H9 (cell line): ENCODE data around the gene APOL2. TPM values are rescaled to one million over a fixed set of nuclear protein-coding genes. Genes with fewer than 3 reads are reported as not detected.

Experiments
- DNase-seq: peaks from one replicate; pipeline ENCODE4 v3.0.0-alpha.2; 2017
- H2AFZ ChIP-seq: one replicate; pipeline ENCODE4 v1.6.1; 2013; ENCODE audit warnings: mild to moderate bottlenecking, low read length, control low read depth, moderate library complexity
- H2AK5ac ChIP-seq: 2 replicates; pipeline ENCODE4 v1.6.1; 2013; ENCODE audit warnings: low read length, control low read depth, mixed read lengths; ENCODE audit not compliant: insufficient read length
- H2BK120ac ChIP-seq: one replicate; pipeline ENCODE4 v1.6.1; 2013; ENCODE audit warnings: low read depth, mild to moderate bottlenecking, low read length, control low read depth, inconsistent platforms; ENCODE audit not compliant: poor library complexity, severe bottlenecking
- H2BK12ac ChIP-seq: 2 replicates; pipeline ENCODE4 v1.6.1; 2013; ENCODE audit warnings: low read length, control low read depth, mixed read lengths, low read depth; ENCODE audit not compliant: insufficient read length
- H2BK15ac ChIP-seq: 2 replicates; pipeline ENCODE4 v1.6.1; 2013; ENCODE audit warnings: low read depth, low read length, control low read depth
- H2BK20ac ChIP-seq: one replicate; pipeline ENCODE4 v1.6.1; 2013; ENCODE audit warnings: low read depth, mild to moderate bottlenecking, low read length, control low read depth, inconsistent platforms; ENCODE audit not compliant: poor library complexity, severe bottlenecking
- H2BK5ac ChIP-seq: 2 replicates; pipeline ENCODE4 v1.6.1; 2013; ENCODE audit warnings: low read length, control low read depth, mixed read lengths; ENCODE audit not compliant: insufficient read length
- H3K14ac ChIP-seq: 2 replicates; pipeline ENCODE4 v1.6.1; 2013; ENCODE audit warnings: low read length, control low read depth; ENCODE audit not compliant: insufficient read depth
- H3K18ac ChIP-seq: 2 replicates; pipeline ENCODE4 v1.6.1; 2013; ENCODE audit warnings: low read depth, mild to moderate bottlenecking, mixed read lengths, low read length, control low read depth; ENCODE audit not compliant: insufficient read length
- H3K23ac ChIP-seq: 2 replicates; pipeline ENCODE4 v1.6.1; 2013; ENCODE audit warnings: low read length, control low read depth, mixed read lengths, low read depth; ENCODE audit not compliant: insufficient read length
- H3K23me2 ChIP-seq: 2 replicates; pipeline ENCODE4 v1.6.1; 2013; ENCODE audit warnings: low read depth, mild to moderate bottlenecking, mixed read lengths, low read length, control low read depth; ENCODE audit not compliant: insufficient read length, poor library complexity, severe bottlenecking
- H3K27ac ChIP-seq: 2 replicates; pipeline ENCODE4 v1.5.1; 2013; ENCODE audit warnings: low read length, control low read depth, mixed read lengths, low read depth; ENCODE audit not compliant: insufficient read length
- H3K27me3 ChIP-seq: 2 replicates; pipeline ENCODE4 v1.6.1; 2013; ENCODE audit warnings: low read length, control low read depth, inconsistent platforms; ENCODE audit not compliant: insufficient read depth
- H3K4ac ChIP-seq: 2 replicates; pipeline ENCODE4 v1.6.1; 2013; ENCODE audit warnings: low read depth, mild to moderate bottlenecking, control low read depth, inconsistent platforms, low read length, moderate library complexity
- H3K4me1 ChIP-seq: 2 replicates; pipeline ENCODE4 v1.6.1; 2013; ENCODE audit warnings: low read length, control low read depth, inconsistent platforms; ENCODE audit not compliant: insufficient read depth
- H3K4me2 ChIP-seq: 2 replicates; pipeline ENCODE4 v1.6.1; 2013; ENCODE audit warnings: low read length, control low read depth, mixed read lengths; ENCODE audit not compliant: insufficient read length, insufficient read depth
- H3K56ac ChIP-seq: 2 replicates; pipeline ENCODE4 v1.6.1; 2013; ENCODE audit warnings: low read depth, mild to moderate bottlenecking, mixed read lengths, low read length, control low read depth; ENCODE audit not compliant: insufficient read length
- H3K79me1 ChIP-seq: 2 replicates; pipeline ENCODE4 v1.6.1; 2013; ENCODE audit warnings: low read depth, mild to moderate bottlenecking, moderate library complexity, low read length, control low read depth, inconsistent platforms; ENCODE audit not compliant: insufficient read depth, poor library complexity, severe bottlenecking
- H3K79me2 ChIP-seq: 2 replicates; pipeline ENCODE4 v1.6.1; 2013; ENCODE audit warnings: low read length, control low read depth, inconsistent platforms; ENCODE audit not compliant: insufficient read depth
- H3K9ac ChIP-seq: 2 replicates; pipeline ENCODE4 v1.6.1; 2013; ENCODE audit warnings: low read length, control low read depth, mixed read lengths; ENCODE audit not compliant: insufficient read length; ENCODE audit errors: extremely low read depth
- H3K9me3 ChIP-seq: one replicate; pipeline ENCODE4 v1.6.1; 2013; ENCODE audit warnings: low read depth, low read length, inconsistent platforms; ENCODE audit not compliant: control insufficient read depth
- H3T11ph ChIP-seq: one replicate; pipeline ENCODE4 v1.6.1; 2013; ENCODE audit warnings: mild to moderate bottlenecking, low read length, control low read depth, inconsistent platforms
- H4K20me1 ChIP-seq: one replicate; pipeline ENCODE4 v1.6.1; 2013; ENCODE audit not compliant: control insufficient read depth, insufficient read length, insufficient read depth
- H4K5ac ChIP-seq: 2 replicates; pipeline ENCODE4 v1.6.1; 2013; ENCODE audit warnings: low read depth, mild to moderate bottlenecking, mixed read lengths, low read length, control low read depth; ENCODE audit not compliant: insufficient read length
- H4K8ac ChIP-seq: replicated peaks from 2 replicates; pipeline ENCODE4 v1.6.1; 2013; ENCODE audit warnings: low read length, control low read depth, mixed read lengths, low read depth; ENCODE audit not compliant: insufficient read length
- H4K91ac ChIP-seq: 2 replicates; pipeline ENCODE4 v1.6.1; 2013; ENCODE audit warnings: low read depth, mild to moderate bottlenecking, moderate library complexity, mixed read lengths, low read length, control low read depth; ENCODE audit not compliant: insufficient read length
- H3K27ac Mint-ChIP-seq, 3 experiments: 2 replicates in 2 of 3; 3 replicates in 1 of 3; pipeline ENCODE4 v1.8.0; 2020 to 2021; ENCODE audit warnings: mixed read lengths in 3 of 3, mild to moderate bottlenecking in 1 of 3, moderate library complexity in 1 of 3
- H3K27me3 Mint-ChIP-seq: 2 replicates; pipeline ENCODE4 v1.8.0; 2021; ENCODE audit warnings: low read depth, mild to moderate bottlenecking, moderate library complexity, mixed read lengths
- H3K36me3 Mint-ChIP-seq, 3 experiments: 2 replicates in 2 of 3; 3 replicates in 1 of 3; pipeline ENCODE4 v1.8.0; 2020 to 2021; ENCODE audit warnings: low read depth in 3 of 3, mixed read lengths in 3 of 3; ENCODE audit not compliant: insufficient read depth in 1 of 3
- H3K4me1 Mint-ChIP-seq, 2 experiments: 2 replicates each; pipeline ENCODE4 v1.8.0; 2020; ENCODE audit warnings: mixed read lengths in 2 of 2
- H3K4me3 Mint-ChIP-seq, 2 experiments: 2 replicates in 1 of 2; 3 replicates in 1 of 2; pipeline ENCODE4 v1.8.0; 2020 to 2021; ENCODE audit warnings: mild to moderate bottlenecking in 2 of 2, mixed read lengths in 2 of 2, moderate library complexity in 1 of 2
- H3K9me3 Mint-ChIP-seq, 2 experiments: 2 replicates in 1 of 2; 3 replicates in 1 of 2; pipeline ENCODE4 v1.8.0; 2020; ENCODE audit warnings: mild to moderate bottlenecking in 2 of 2, mixed read lengths in 2 of 2, moderate library complexity in 1 of 2
- WGBS: extraction: QIAGEN DNeasy Blood & Tissue Kit; methylation state at CpG from one replicate; pipeline ENCODE4 v1.1.7; 2013; ENCODE audit warnings: missing lambda C conversion rate, low lambda C conversion rate, mixed read lengths; ENCODE audit not compliant: insufficient read length; ENCODE audit errors: extremely low coverage; 5-methylcytosine and 5-hydroxymethylcytosine counted together
- total RNA-seq: library from RNA; stranded (reverse); gene quantifications from 2 replicates; pipeline ENCODE4 v1.2.1, GENCODE V29; 2021
- TF ChIP-seq, protein P1 (sequence below): fragments of 200-600 bp; sonication (generic); conservative IDR thresholded peaks from 3 replicates; pipeline ENCODE4 v1.8.0; 2021; ENCODE audit warnings: antibody characterized with exemption, mild to moderate bottlenecking

Gene APOL2
- total RNA-seq, 1 experiment from 2014 or later: 15.6 TPM

DNA sequence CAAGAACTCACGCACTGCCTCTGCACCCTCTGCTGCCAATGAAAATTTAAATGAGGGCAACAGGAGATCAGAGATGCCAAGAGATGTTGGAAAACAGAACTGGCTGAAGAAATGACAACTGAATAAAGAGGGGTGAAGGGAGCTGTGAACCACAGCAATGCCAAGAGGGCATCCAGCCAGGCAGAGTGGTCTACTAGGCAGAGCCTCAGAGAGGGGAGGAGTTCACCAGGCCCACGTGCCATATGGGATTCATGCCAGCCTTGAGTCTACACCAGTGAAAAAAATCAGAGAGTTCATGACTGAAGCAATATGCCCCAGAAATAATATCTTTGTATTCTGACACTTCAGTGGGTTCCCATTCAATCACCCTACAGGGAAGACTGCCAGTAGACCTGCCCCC, 4.4 kb downstream of the APOL2 start:
- H3K4me1 ChIP-seq: no peaks in the 10 kb centered on the region
- no peaks in the 10 kb centered on the region for H3K27me3 ChIP-seq
- no peak overlapping the region for H4K91ac ChIP-seq
- H3K14ac ChIP-seq: no peak overlapping the region
- H3K23me2 ChIP-seq: peaks cover 9% of the 10 kb centered on the region
- no peak overlapping the region for H2AK5ac ChIP-seq
- no peak overlapping the region for H2BK12ac ChIP-seq
- H3K4me3 Mint-ChIP-seq: no peak overlapping the region; a peak in 1 of 5 replicates
- no peak overlapping the region for H2BK5ac ChIP-seq
- H3K23ac ChIP-seq: no peak overlapping the region
- no peak overlapping the region for H4K5ac ChIP-seq
- H2BK20ac ChIP-seq: no peak overlapping the region
- no peaks in the 10 kb centered on the region for H3K79me1 ChIP-seq
- H3K4ac ChIP-seq: no peak overlapping the region
- H2BK15ac ChIP-seq: no peak overlapping the region
- no peak overlapping the region for H3K27ac Mint-ChIP-seq
- H3K9me3 Mint-ChIP-seq: no peaks in the 10 kb centered on the region; a peak in 1 of 5 replicates
- no peak overlapping the region for H3K4me2 ChIP-seq
- no peaks in the 10 kb centered on the region for H3K9me3 ChIP-seq
- DNase-seq: peak; percentile 7
- peaks cover 33 to 34% of the 10 kb centered on the region in 2 experiments for H3K4me1 Mint-ChIP-seq
- WGBS: no CpG with 5 or more reads among the region's 2 CpGs
- H3K79me2 ChIP-seq: no peaks in the 10 kb centered on the region; the same call in 1 of the 2 replicates
- TF ChIP-seq, protein P1, sequence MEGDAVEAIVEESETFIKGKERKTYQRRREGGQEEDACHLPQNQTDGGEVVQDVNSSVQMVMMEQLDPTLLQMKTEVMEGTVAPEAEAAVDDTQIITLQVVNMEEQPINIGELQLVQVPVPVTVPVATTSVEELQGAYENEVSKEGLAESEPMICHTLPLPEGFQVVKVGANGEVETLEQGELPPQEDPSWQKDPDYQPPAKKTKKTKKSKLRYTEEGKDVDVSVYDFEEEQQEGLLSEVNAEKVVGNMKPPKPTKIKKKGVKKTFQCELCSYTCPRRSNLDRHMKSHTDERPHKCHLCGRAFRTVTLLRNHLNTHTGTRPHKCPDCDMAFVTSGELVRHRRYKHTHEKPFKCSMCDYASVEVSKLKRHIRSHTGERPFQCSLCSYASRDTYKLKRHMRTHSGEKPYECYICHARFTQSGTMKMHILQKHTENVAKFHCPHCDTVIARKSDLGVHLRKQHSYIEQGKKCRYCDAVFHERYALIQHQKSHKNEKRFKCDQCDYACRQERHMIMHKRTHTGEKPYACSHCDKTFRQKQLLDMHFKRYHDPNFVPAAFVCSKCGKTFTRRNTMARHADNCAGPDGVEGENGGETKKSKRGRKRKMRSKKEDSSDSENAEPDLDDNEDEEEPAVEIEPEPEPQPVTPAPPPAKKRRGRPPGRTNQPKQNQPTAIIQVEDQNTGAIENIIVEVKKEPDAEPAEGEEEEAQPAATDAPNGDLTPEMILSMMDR: no peak
- H4K8ac ChIP-seq: no peak overlapping the region
- no peak overlapping the region for H2AFZ ChIP-seq
- H3K18ac ChIP-seq: no peak overlapping the region
- H3K27me3 Mint-ChIP-seq: no peaks in the 10 kb centered on the region
- H3T11ph ChIP-seq: no peak overlapping the region
- no peak overlapping the region for H3K56ac ChIP-seq
- H4K20me1 ChIP-seq: no peaks in the 10 kb centered on the region
- H3K9ac ChIP-seq: no peak overlapping the region
- H3K27ac ChIP-seq: no peak overlapping the region
- no peak overlapping the region for H2BK120ac ChIP-seq
- H3K36me3 Mint-ChIP-seq: peaks cover 10 to 45% (median 25%) of the 10 kb centered on the region in 3 experiments
